ENCODE measurements around the gene ACAN. TPM values are rescaled to one million over a fixed set of nuclear protein-coding genes. Genes with fewer than 3 reads are reported as not detected.

Gene ACAN
- total and polyA plus RNA-seq, 4 donors: 12.9 to 312 (median 34.7) TPM

- H3K27ac ChIP-seq (ENCODE audit: low read depth in 1 of 2, low read length in 2 of 2): no peak overlapping the region
- H3K4me1 ChIP-seq (ENCODE audit: control insufficient read depth in 1 of 2, insufficient read depth in 2 of 2, low read length in 2 of 2): peaks cover 0 to 1% of the 10 kb centered on the region in 2 donors
- no peaks in the 10 kb centered on the region for H3K36me3 ChIP-seq (ENCODE audit: control insufficient read depth in 1 of 2, insufficient read depth in 2 of 2, low read length in 1 of 2)
- no peak for DNase-seq
- no peak overlapping the region for H3K4me3 ChIP-seq (ENCODE audit: low read length in 2 of 2)
- H3K9me3 ChIP-seq (ENCODE audit: control insufficient read depth, low read length): no peaks in the 10 kb centered on the region
- 96 to 99% methylated on average over 5 of the region's 5 CpGs for WGBS, 2 donors
- no peaks in the 10 kb centered on the region for H3K27me3 ChIP-seq (ENCODE audit: control insufficient read depth in 1 of 2, insufficient read depth in 2 of 2, low read length in 1 of 2)
- no peak for ATAC-seq (ENCODE audit: low FRiP score)
- intact Hi-C loops (cut with DNase I): no loop called here
Measured at GRCh38 chr15:88794001-88794400, 9.2 kb upstream of the ACAN start.

- Histone ChIP-seq H3K4me1 (ENCODE audit: control insufficient read depth in 1 of 2, insufficient read depth in 2 of 2, low read length in 2 of 2) (peaks cover 0 to 1% of the 10 kb centered on the region in 2 donors), H3K4me3 (ENCODE audit: low read length in 2 of 2) (no peak overlapping the region), H3K9me3 (ENCODE audit: control insufficient read depth, low read length) (no peaks in the 10 kb centered on the region), H3K27ac (ENCODE audit: low read depth in 1 of 2, low read length in 2 of 2) (no peak overlapping the region), H3K27me3 (ENCODE audit: control insufficient read depth in 1 of 2, insufficient read depth in 2 of 2, low read length in 1 of 2) (no peaks in the 10 kb centered on the region), H3K36me3 (ENCODE audit: control insufficient read depth in 1 of 2, insufficient read depth in 2 of 2, low read length in 1 of 2) (no peaks in the 10 kb centered on the region)
- WGBS, 2 donors: 90 to 91% methylated on average over 7 of the region's 7 CpGs
- intact Hi-C loops (cut with DNase I): no loop called here
- DNase-seq (no peak), ATAC-seq (ENCODE audit: low FRiP score) (no peak)
Measured at GRCh38 chr15:88797663-88798339, 5.4 kb upstream of the ACAN start.

GRCh38 chr15:88799341-88799740, 3.9 kb upstream of the ACAN start:
- Histone ChIP-seq H3K27ac (ENCODE audit: low read depth in 1 of 2, low read length in 2 of 2) (no peak overlapping the region), H3K36me3 (ENCODE audit: control insufficient read depth in 1 of 2, insufficient read depth in 2 of 2, low read length in 1 of 2) (no peaks in the 10 kb centered on the region), H3K27me3 (ENCODE audit: control insufficient read depth in 1 of 2, insufficient read depth in 2 of 2, low read length in 1 of 2) (no peaks in the 10 kb centered on the region), H3K9me3 (ENCODE audit: control insufficient read depth, low read length) (no peaks in the 10 kb centered on the region), H3K4me3 (ENCODE audit: low read length in 2 of 2) (no peak overlapping the region), H3K4me1 (ENCODE audit: control insufficient read depth in 1 of 2, insufficient read depth in 2 of 2, low read length in 2 of 2) (no peaks in the 10 kb centered on the region)
- ATAC-seq (ENCODE audit: low FRiP score) (no peak), DNase-seq (no peak)
- 93 to 95% methylated on average over 4 of the region's 4 CpGs for WGBS, 2 donors
- intact Hi-C loops (cut with DNase I): no loop called here

- no peaks in the 10 kb centered on the region for H3K27me3 ChIP-seq (ENCODE audit: control insufficient read depth in 1 of 2, insufficient read depth in 2 of 2, low read length in 1 of 2)
- no peak for ATAC-seq (ENCODE audit: low FRiP score)
- intact Hi-C loops (cut with DNase I): loop anchor here (5.0 kb wide), 1 partner anchor 53 kb away; no protein-coding TSS in a partner anchor
Measured at GRCh38 chr15:88800026-88800425, 3.2 kb upstream of the ACAN start.

GRCh38 chr15:88800738-88801137, 2.5 kb upstream of the ACAN start:
- 94 to 96% methylated on average over 4 of the region's 4 CpGs for WGBS, 2 donors
- Histone ChIP-seq H3K4me1 (ENCODE audit: control insufficient read depth in 1 of 2, insufficient read depth in 2 of 2, low read length in 2 of 2) (no peaks in the 10 kb centered on the region), H3K4me3 (ENCODE audit: low read length in 2 of 2) (no peak overlapping the region), H3K27me3 (ENCODE audit: control insufficient read depth in 1 of 2, insufficient read depth in 2 of 2, low read length in 1 of 2) (no peaks in the 10 kb centered on the region), H3K27ac (ENCODE audit: low read depth in 1 of 2, low read length in 2 of 2) (no peak overlapping the region), H3K36me3 (ENCODE audit: control insufficient read depth in 1 of 2, insufficient read depth in 2 of 2, low read length in 1 of 2) (no peaks in the 10 kb centered on the region), H3K9me3 (ENCODE audit: control insufficient read depth, low read length) (no peaks in the 10 kb centered on the region)
- intact Hi-C loops (cut with DNase I): loop anchor here (5.0 kb wide), 1 partner anchor 53 kb away; no protein-coding TSS in a partner anchor
- ATAC-seq (ENCODE audit: low FRiP score): no peak
- DNase-seq: no peak

More at GRCh38 chr15:88800026-88800425, 3.2 kb upstream of the ACAN start:
- H3K9me3 ChIP-seq (ENCODE audit: control insufficient read depth, low read length): no peaks in the 10 kb centered on the region
- no peaks in the 10 kb centered on the region for H3K36me3 ChIP-seq (ENCODE audit: control insufficient read depth in 1 of 2, insufficient read depth in 2 of 2, low read length in 1 of 2)
- no peak overlapping the region for H3K4me3 ChIP-seq (ENCODE audit: low read length in 2 of 2)
- WGBS, 2 donors: 87 to 90% methylated on average over 1 of the region's 1 CpG
- no peaks in the 10 kb centered on the region for H3K4me1 ChIP-seq (ENCODE audit: control insufficient read depth in 1 of 2, insufficient read depth in 2 of 2, low read length in 2 of 2)
- no peak for DNase-seq
- no peak overlapping the region for H3K27ac ChIP-seq (ENCODE audit: low read depth in 1 of 2, low read length in 2 of 2)

- Histone ChIP-seq H3K4me1 (ENCODE audit: control insufficient read depth in 1 of 2, insufficient read depth in 2 of 2, low read length in 2 of 2) (no peaks in the 10 kb centered on the region), H3K27me3 (ENCODE audit: control insufficient read depth in 1 of 2, insufficient read depth in 2 of 2, low read length in 1 of 2) (no peaks in the 10 kb centered on the region), H3K4me3 (ENCODE audit: low read length in 2 of 2) (peak overlapping the region; percentile 32 to 42), H3K36me3 (ENCODE audit: control insufficient read depth in 1 of 2, insufficient read depth in 2 of 2, low read length in 1 of 2) (no peaks in the 10 kb centered on the region), H3K27ac (ENCODE audit: low read depth in 1 of 2, low read length in 2 of 2) (no peak overlapping the region), H3K9me3 (ENCODE audit: control insufficient read depth, low read length) (no peaks in the 10 kb centered on the region)
- intact Hi-C loops (cut with DNase I): loop anchor here (5.0 kb wide), 1 partner anchor 55 kb away; no protein-coding TSS in a partner anchor
- WGBS, 2 donors: 12 to 13% methylated on average over 20 of the region's 20 CpGs
- ATAC-seq (ENCODE audit: low FRiP score) (no peak), DNase-seq (no peak)
Measured at GRCh38 chr15:88802250-88802990, 816 bp upstream of the ACAN start.

- no peak for DNase-seq
- ATAC-seq (ENCODE audit: low FRiP score): no peak
- Histone ChIP-seq H3K27ac (ENCODE audit: low read depth in 1 of 2, low read length in 2 of 2) (no peak overlapping the region), H3K27me3 (ENCODE audit: control insufficient read depth in 1 of 2, insufficient read depth in 2 of 2, low read length in 1 of 2) (no peaks in the 10 kb centered on the region), H3K36me3 (ENCODE audit: control insufficient read depth in 1 of 2, insufficient read depth in 2 of 2, low read length in 1 of 2) (no peaks in the 10 kb centered on the region), H3K4me1 (ENCODE audit: control insufficient read depth in 1 of 2, insufficient read depth in 2 of 2, low read length in 2 of 2) (no peaks in the 10 kb centered on the region), H3K4me3 (ENCODE audit: low read length in 2 of 2) (peak overlapping the region; percentile 32 to 42), H3K9me3 (ENCODE audit: control insufficient read depth, low read length) (no peaks in the 10 kb centered on the region)
- intact Hi-C loops (cut with DNase I): loop anchor here (5.0 kb wide), 1 partner anchor 56 kb away; no protein-coding TSS in a partner anchor
- 0 to 1% methylated on average over 25 to 28 of the region's 28 CpGs for WGBS, 2 donors
Measured at GRCh38 chr15:88802991-88803240, 320 bp upstream of the ACAN start.

GRCh38 chr15:88803920-88804247, 648 bp downstream of the ACAN start:
- DNase-seq (no peak), ATAC-seq (ENCODE audit: low FRiP score) (peak; percentile 4)
- H3K9me3 ChIP-seq (ENCODE audit: control insufficient read depth, low read length): no peaks in the 10 kb centered on the region
- intact Hi-C loops (cut with DNase I): loop anchor here (5.0 kb wide), 1 partner anchor 57 kb away; no protein-coding TSS in a partner anchor
- H3K27ac ChIP-seq (ENCODE audit: low read depth in 1 of 2, low read length in 2 of 2): peak overlapping the region in 1 of 2 donors; percentile 14
- H3K4me1 ChIP-seq (ENCODE audit: control insufficient read depth in 1 of 2, insufficient read depth in 2 of 2, low read length in 2 of 2): no peaks in the 10 kb centered on the region
- H3K27me3 ChIP-seq (ENCODE audit: control insufficient read depth in 1 of 2, insufficient read depth in 2 of 2, low read length in 1 of 2): no peaks in the 10 kb centered on the region
- whole genome bisulfite sequencing, 2 donors: 5 to 6% methylated on average over 10 of the region's 10 CpGs
- peak overlapping the region; percentile 23 to 42 for H3K4me3 ChIP-seq (ENCODE audit: low read length in 2 of 2)
- H3K36me3 ChIP-seq (ENCODE audit: control insufficient read depth in 1 of 2, insufficient read depth in 2 of 2, low read length in 1 of 2): no peaks in the 10 kb centered on the region

GRCh38 chr15:88804257-88804656, 1.0 kb downstream of the ACAN start:
- H3K27ac ChIP-seq (ENCODE audit: low read depth in 1 of 2, low read length in 2 of 2): peak overlapping the region in 1 of 2 donors; percentile 14

More at GRCh38 chr15:88804257-88804656, 1.0 kb downstream of the ACAN start:
- H3K4me3 ChIP-seq (ENCODE audit: low read length in 2 of 2): peak overlapping the region; percentile 23 to 42
- DNase-seq (no peak), ATAC-seq (ENCODE audit: low FRiP score) (peak; percentile 62)
- no peaks in the 10 kb centered on the region for H3K27me3 ChIP-seq (ENCODE audit: control insufficient read depth in 1 of 2, insufficient read depth in 2 of 2, low read length in 1 of 2)
- 10 to 12% methylated on average over 10 of the region's 10 CpGs for whole genome bisulfite sequencing, 2 donors
- intact Hi-C loops (cut with DNase I): loop anchor here (5.0 kb wide), 1 partner anchor 57 kb away; no protein-coding TSS in a partner anchor
- H3K4me1 ChIP-seq (ENCODE audit: control insufficient read depth in 1 of 2, insufficient read depth in 2 of 2, low read length in 2 of 2): no peaks in the 10 kb centered on the region
- H3K36me3 ChIP-seq (ENCODE audit: control insufficient read depth in 1 of 2, insufficient read depth in 2 of 2, low read length in 1 of 2): no peaks in the 10 kb centered on the region
- no peaks in the 10 kb centered on the region for H3K9me3 ChIP-seq (ENCODE audit: control insufficient read depth, low read length)
